IPS DF 19.7 (cell line): ENCODE results near the gene FBXO31.
"Not testable (repeated sequence)": the region's sequence is repeated elsewhere in the genome, so short reads cannot be mapped to it uniquely, and the experiment has no call there.

Source experiments
- DNase-seq: peaks from one replicate; pipeline ENCODE4 v3.0.0-alpha.2; 2013; ENCODE audit warnings: low read depth, low spot score

FBXO31 gene

GRCh38 chr16:87344931-87345631 is 38.5 kb downstream of the FBXO31 start:
- no peak for DNase-seq

- DNase-seq = no peak
Measured at GRCh38 chr16:87344165-87344930, 39.2 kb downstream of the FBXO31 start.

GRCh38 chr16:87343753-87344050 is 39.9 kb downstream of the FBXO31 start:
- DNase-seq = no peak

- no peak for DNase-seq
Measured at GRCh38 chr16:87342978-87343752, 40.4 kb downstream of the FBXO31 start.

GRCh38 chr16:87342504-87342903 is 41.1 kb downstream of the FBXO31 start:
- DNase-seq = no peak

GRCh38 chr16:87340198-87340597 is 43.4 kb downstream of the FBXO31 start:
- DNase-seq = no peak

- DNase-seq = not testable (repeated sequence)
Measured at GRCh38 chr16:87339724-87340105, 43.9 kb downstream of the FBXO31 start.

- DNase-seq = no peak
Measured at GRCh38 chr16:87339086-87339723, 44.4 kb downstream of the FBXO31 start.

GRCh38 chr16:87338155-87338765 is 45.3 kb downstream of the FBXO31 start:
- no peak for DNase-seq

GRCh38 chr16:87337262-87337771 is 46.3 kb downstream of the FBXO31 start:
- DNase-seq = no peak

GRCh38 chr16:87336434-87337240 is 46.9 kb downstream of the FBXO31 start:
- DNase-seq = no peak

- no peak for DNase-seq
Measured at GRCh38 chr16:87335625-87336433, 47.7 kb downstream of the FBXO31 start.

- no peak for DNase-seq
Measured at GRCh38 chr16:87334651-87335624, 48.6 kb downstream of the FBXO31 start.

- no peak for DNase-seq
Measured at GRCh38 chr16:87333581-87334331, 49.8 kb downstream of the FBXO31 start.

GRCh38 chr16:87333101-87333500 is 50.5 kb downstream of the FBXO31 start:
- DNase-seq = no peak

- no peak for DNase-seq
Measured at GRCh38 chr16:87332150-87332549, 51.4 kb downstream of the FBXO31 start.

GRCh38 chr16:87331241-87331801 is 52.3 kb downstream of the FBXO31 start:
- no peak for DNase-seq
